OCI-LY1 (cell line): ENCODE results near the gene ERG28.

Experiments
- H2AFZ ChIP-seq: fragments of 200-600 bp; sonication (generic), shearing (Covaris generic); 2 replicates; pipeline ENCODE4 v1.6.0; 2014; ENCODE audit warnings: antibody characterized with exemption, mild to moderate bottlenecking, low read length
- H3F3A ChIP-seq: fragments of 200-600 bp; sonication (generic), shearing (Covaris generic); 2 replicates; pipeline ENCODE4 v1.6.0; 2014; ENCODE audit warnings: mild to moderate bottlenecking, antibody characterized with exemption, low read length, moderate library complexity; ENCODE audit not compliant: insufficient read depth
- H3K27ac ChIP-seq: fragments of 200-600 bp; sonication (generic); 2 replicates; pipeline ENCODE4 v1.5.1; 2014; ENCODE audit warnings: low read length, mixed run types, mild to moderate bottlenecking, low read depth; ENCODE audit not compliant: poor library complexity, severe bottlenecking
- H3K27me3 ChIP-seq: fragments of 200-600 bp; sonication (generic); 2 replicates; pipeline ENCODE4 v1.6.0; 2014; ENCODE audit warnings: antibody characterized with exemption, mild to moderate bottlenecking, low read length, moderate library complexity; ENCODE audit not compliant: insufficient read depth
- H3K36me3 ChIP-seq: fragments of 200-600 bp; sonication (generic); 2 replicates; pipeline ENCODE4 v1.6.1; 2014; ENCODE audit warnings: mild to moderate bottlenecking, antibody characterized with exemption, low read length, moderate library complexity, mixed read lengths; ENCODE audit not compliant: insufficient read depth
- H3K4me1 ChIP-seq: fragments of 200-600 bp; sonication (generic); 2 replicates; pipeline ENCODE4 v1.5.1; 2014; ENCODE audit warnings: mild to moderate bottlenecking, low read length, moderate library complexity; ENCODE audit not compliant: insufficient read depth, severe bottlenecking
- H3K4me2 ChIP-seq: fragments of 200-600 bp; sonication (generic), shearing (Covaris generic); 2 replicates; pipeline ENCODE4 v1.6.1; 2014; ENCODE audit warnings: low read length
- H3K4me3 ChIP-seq: fragments of 200-600 bp; sonication (generic); 2 replicates; pipeline ENCODE4 v1.5.1; 2014; ENCODE audit warnings: low read length, low read depth, mild to moderate bottlenecking, mixed read lengths; ENCODE audit not compliant: poor library complexity, severe bottlenecking
- H3K79me2 ChIP-seq: fragments of 200-600 bp; shearing (Covaris generic); 2 replicates; pipeline ENCODE4 v1.6.1; 2016; ENCODE audit warnings: mixed run types, low read length, mixed read lengths; ENCODE audit not compliant: insufficient read depth
- H3K9ac ChIP-seq: fragments of 200-600 bp; sonication (generic), shearing (Covaris generic); 2 replicates; pipeline ENCODE4 v1.6.1; 2014; ENCODE audit warnings: mild to moderate bottlenecking, low read length, mixed read lengths
- H3K9me2 ChIP-seq: fragments of 200-600 bp; sonication (generic), shearing (Covaris generic); 2 replicates; pipeline ENCODE4 v1.6.1; 2014; ENCODE audit warnings: low read depth, mild to moderate bottlenecking, low read length, mixed read lengths
- H3K9me3 ChIP-seq: fragments of 200-600 bp; shearing (Covaris generic); 2 replicates; pipeline ENCODE4 v1.6.1; 2014; ENCODE audit warnings: low read length, mixed read lengths
- H4K20me1 ChIP-seq: fragments of 200-600 bp; sonication (generic), shearing (Covaris generic); 2 replicates; pipeline ENCODE4 v1.6.0; 2016; ENCODE audit warnings: mild to moderate bottlenecking, low read length; ENCODE audit not compliant: insufficient read depth
- CTCF ChIP-seq: fragments of 200-600 bp; sonication (generic), shearing (Covaris generic); IDR thresholded peaks from 2 replicates; pipeline ENCODE4 v1.5.1; 2017; ENCODE audit warnings: mild to moderate bottlenecking, antibody characterized with exemption, low read length, moderate library complexity, mixed read lengths
- EZH2 ChIP-seq: fragments of 200-600 bp; sonication (generic), shearing (Covaris generic); IDR thresholded peaks from 2 replicates; pipeline ENCODE4 v1.8.0; 2017; ENCODE audit warnings: borderline replicate concordance, mixed run types, mild to moderate bottlenecking, antibody characterized with exemption, low read length, moderate library complexity, mixed read lengths

The ERG28 gene

DNA sequence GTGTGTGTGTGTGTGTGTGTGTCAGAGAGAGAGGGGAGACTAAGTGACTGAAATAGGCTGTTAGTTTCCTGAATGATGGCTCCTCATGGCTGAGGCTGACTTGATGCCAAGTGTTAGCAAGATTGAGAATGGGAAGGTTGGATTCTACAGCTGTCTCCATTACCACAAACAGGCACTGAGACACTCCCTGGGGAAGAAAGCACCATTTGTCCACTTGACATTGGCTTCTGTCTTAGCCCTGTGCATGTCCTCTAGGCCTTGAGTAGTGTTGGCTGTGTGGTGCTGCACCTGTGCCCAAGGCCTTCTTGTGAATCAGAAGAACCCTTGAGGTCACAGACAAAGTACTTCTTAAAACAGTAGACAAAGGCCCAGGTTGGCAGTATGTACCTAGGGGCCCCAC, 15.6 kb downstream of the ERG28 start:
- Histone ChIP-seq H2AFZ (no peak overlapping the region), H3K4me1 (no peaks in the 10 kb centered on the region), H3K27me3 (no peaks in the 10 kb centered on the region), H3K4me2 (no peak overlapping the region), H3K9ac (no peak overlapping the region), H3K4me3 (no peak overlapping the region), H3F3A (no peaks in the 10 kb centered on the region), H3K79me2 (no peaks in the 10 kb centered on the region), H3K9me3 (no peaks in the 10 kb centered on the region), H3K9me2 (no peaks in the 10 kb centered on the region), H4K20me1 (no peaks in the 10 kb centered on the region), H3K36me3 (peaks cover 20% of the 10 kb centered on the region), H3K27ac (no peak overlapping the region)
- no peak for TF ChIP-seq EZH2
- no peak for TF ChIP-seq CTCF

GRCh38 chr14:75643985-75644384, 16.7 kb downstream of the ERG28 start:
- Histone ChIP-seq H3K4me3 (no peak overlapping the region), H2AFZ (no peak overlapping the region), H3K9me2 (no peaks in the 10 kb centered on the region), H3K79me2 (no peaks in the 10 kb centered on the region), H3K27me3 (no peaks in the 10 kb centered on the region), H3K36me3 (peaks cover 9% of the 10 kb centered on the region), H3K9ac (no peak overlapping the region), H3K4me1 (no peaks in the 10 kb centered on the region), H3K4me2 (no peak overlapping the region), H4K20me1 (no peaks in the 10 kb centered on the region), H3K9me3 (no peaks in the 10 kb centered on the region), H3K27ac (no peak overlapping the region), H3F3A (no peaks in the 10 kb centered on the region)
- TF ChIP-seq CTCF: no peak
- TF ChIP-seq EZH2: no peak

- Histone ChIP-seq H3F3A (no peaks in the 10 kb centered on the region), H3K9me2 (no peaks in the 10 kb centered on the region), H3K9ac (no peak overlapping the region), H3K36me3 (no peaks in the 10 kb centered on the region), H3K4me2 (no peak overlapping the region), H2AFZ (no peak overlapping the region), H3K27me3 (no peaks in the 10 kb centered on the region; the same call in 1 of the 2 replicates), H3K79me2 (no peaks in the 10 kb centered on the region), H3K9me3 (no peaks in the 10 kb centered on the region), H4K20me1 (no peaks in the 10 kb centered on the region), H3K4me1 (no peaks in the 10 kb centered on the region), H3K27ac (no peak overlapping the region), H3K4me3 (no peak overlapping the region)
- no peak for TF ChIP-seq EZH2
- TF ChIP-seq CTCF: no peak
These were observed 19.8 kb downstream of the ERG28 start for GRCh38 chr14:75640876-75641275.
